AG04450 (cell line): ENCODE results near the gene PARD3. TPM values are rescaled to one million over a fixed set of nuclear protein-coding genes. Genes with fewer than 3 reads are reported as not detected.

ENCODE experiments used
- CTCF ChIA-PET: fragments of 300-600, 350-600 bp; formaldehyde crosslinking; extraction: SDS; loops from one replicate; lab custom pipeline; 2022; ENCODE audit warnings: antibody characterized with exemption, inconsistent platforms; lab: Charles Lee
- POLR2A ChIA-PET: fragments of 350-600 bp; formaldehyde crosslinking; extraction: SDS; loops from one replicate; lab custom pipeline; 2021; ENCODE audit warnings: antibody characterized with exemption, inconsistent platforms; lab: Yijun Ruan, JAX
- DNase-seq: peaks from one replicate; pipeline ENCODE4 v3.0.0-alpha.2; 2011; ENCODE audit warnings: low read depth, low spot score
- H3K27ac ChIP-seq: one replicate; pipeline ENCODE4 v1.5.1; 2012; ENCODE audit warnings: low read depth, low read length, control low read depth
- H3K27me3 ChIP-seq: one replicate; pipeline ENCODE4 v1.6.0; 2012; ENCODE audit warnings: low read length; ENCODE audit not compliant: control insufficient read depth, insufficient read depth
- H3K4me3 ChIP-seq: 2 replicates; pipeline ENCODE4 v1.5.1; 2011; ENCODE audit warnings: mild to moderate bottlenecking, low read depth, low read length, control low read depth
- H3K9me3 ChIP-seq: 2 replicates; pipeline ENCODE4 v1.5.1; 2012; ENCODE audit warnings: low read length; ENCODE audit not compliant: control insufficient read depth, insufficient read depth
- CTCF ChIP-seq: IDR thresholded peaks from 2 replicates; pipeline ENCODE4 v1.5.1; 2011; ENCODE audit warnings: low read depth, low read length, control low read depth, inconsistent platforms
- polyA plus RNA-seq: library from polyadenylated mRNA; depleted of rRNA; stranded (reverse); fragments of >200 nt; gene quantifications from 2 replicates; pipeline ENCODE4 v1.2.3, GENCODE V29; 2011

PARD3 gene
- polyA plus RNA-seq, 1 experiment: 43.1 TPM

- Histone ChIP-seq H3K27ac (no peak overlapping the region), H3K27me3 (no peaks in the 10 kb centered on the region), H3K9me3 (no peaks in the 10 kb centered on the region), H3K4me3 (no peak overlapping the region)
- ChIA-PET CTCF (no interaction called here), POLR2A (no interaction called here)
- no peak for DNase-seq
- TF ChIP-seq CTCF: no peak
These were observed 592.7 kb downstream of the PARD3 start for GRCh38 chr10:34222359-34222758.

GRCh38 chr10:34219753-34220548 lies 595.1 kb downstream of the PARD3 start:
- POLR2A ChIA-PET: no interaction called here
- no peak for TF ChIP-seq CTCF

GRCh38 chr10:34217524-34217923 lies 597.6 kb downstream of the PARD3 start:
- TF ChIP-seq CTCF: no peak
- Histone ChIP-seq H3K4me3 (no peak overlapping the region), H3K27me3 (no peaks in the 10 kb centered on the region), H3K27ac (no peak overlapping the region), H3K9me3 (no peaks in the 10 kb centered on the region)
- CTCF ChIA-PET: no interaction called here
- no peak for DNase-seq
- POLR2A ChIA-PET: interaction anchor here (0.6 kb wide), 1 partner anchor 124 kb away, joined by 5 read pairs; no protein-coding TSS in a partner anchor

More at GRCh38 chr10:34219753-34220548, 595.1 kb downstream of the PARD3 start:
- Histone ChIP-seq H3K9me3 (no peaks in the 10 kb centered on the region), H3K27me3 (no peaks in the 10 kb centered on the region), H3K27ac (no peak overlapping the region), H3K4me3 (no peak overlapping the region)
- CTCF ChIA-PET: no interaction called here
- no peak for DNase-seq

GRCh38 chr10:34216348-34216945 lies 598.6 kb downstream of the PARD3 start:
- no peaks in the 10 kb centered on the region for H3K27me3 ChIP-seq
- H3K27ac ChIP-seq: no peak overlapping the region
- H3K4me3 ChIP-seq: no peak overlapping the region
- TF ChIP-seq CTCF: no peak
- CTCF ChIA-PET: interaction anchor here (0.6 kb wide), 1 partner anchor 22 kb away, joined by 3 read pairs; no protein-coding TSS in a partner anchor
- POLR2A ChIA-PET: no interaction called here
- no peak for DNase-seq
- no peaks in the 10 kb centered on the region for H3K9me3 ChIP-seq

- POLR2A ChIA-PET: no interaction called here
- no peaks in the 10 kb centered on the region for H3K27me3 ChIP-seq
- CTCF ChIA-PET: no interaction called here
- H3K27ac ChIP-seq: no peak overlapping the region
- no peak for TF ChIP-seq CTCF
- DNase-seq: no peak
- no peaks in the 10 kb centered on the region for H3K9me3 ChIP-seq
- H3K4me3 ChIP-seq: no peak overlapping the region
These were observed 601.3 kb downstream of the PARD3 start for GRCh38 chr10:34213805-34214197.
